SU-DHL-6 (cell line): ENCODE results near the gene SHROOM4.

ENCODE experiments used
- H2AFZ ChIP-seq: fragments of 200-600 bp; sonication (generic); 2 replicates; pipeline ENCODE4 v1.6.1; 2014; ENCODE audit warnings: low read depth, mild to moderate bottlenecking, moderate library complexity, mixed read lengths, antibody characterized with exemption, low read length; ENCODE audit not compliant: severe bottlenecking
- H3F3A ChIP-seq: fragments of 200-600 bp; shearing (Covaris generic); 2 replicates; pipeline ENCODE4 v1.6.0; 2016; ENCODE audit warnings: antibody characterized with exemption, mild to moderate bottlenecking; ENCODE audit not compliant: insufficient read depth
- H3K27ac ChIP-seq: fragments of 200-600 bp; sonication (generic); 2 replicates; pipeline ENCODE4 v1.5.1; 2016; ENCODE audit warnings: low read depth, mild to moderate bottlenecking, low read length, moderate library complexity, mixed read lengths
- H3K27me3 ChIP-seq: fragments of 200-600 bp; sonication (generic), shearing (Covaris generic); 2 replicates; pipeline ENCODE4 v1.6.0; 2014; ENCODE audit warnings: mild to moderate bottlenecking, low read length
- H3K36me3 ChIP-seq: fragments of 200-600 bp; sonication (generic); 2 replicates; pipeline ENCODE4 v1.6.1; 2014; ENCODE audit warnings: mild to moderate bottlenecking, low read length, mixed read lengths
- H3K4me2 ChIP-seq: fragments of 300-600, 200-600 bp; shearing (Covaris generic), sonication (generic); 2 replicates; pipeline ENCODE4 v1.6.0; 2014; ENCODE audit warnings: low read length, low read depth, mild to moderate bottlenecking; ENCODE audit not compliant: poor library complexity, severe bottlenecking
- H3K4me3 ChIP-seq: fragments of 200-600 bp; sonication (generic); 2 replicates; pipeline ENCODE4 v1.5.1; 2014; ENCODE audit warnings: antibody characterized with exemption, low read length, mild to moderate bottlenecking, mixed read lengths; ENCODE audit not compliant: insufficient read depth, poor library complexity, severe bottlenecking
- H3K79me2 ChIP-seq: fragments of 200-600 bp; sonication (generic); 2 replicates; pipeline ENCODE4 v1.6.1; 2014; ENCODE audit warnings: mild to moderate bottlenecking, low read length, moderate library complexity; ENCODE audit not compliant: insufficient read depth
- H3K9ac ChIP-seq: fragments of 200-600 bp; sonication (generic); 2 replicates; pipeline ENCODE4 v1.7.0; 2014; ENCODE audit warnings: mild to moderate bottlenecking, low read length
- H3K9me2 ChIP-seq: fragments of 200-600 bp; sonication (generic); replicated peaks from 2 replicates; pipeline ENCODE4 v1.6.1; 2014; ENCODE audit warnings: low read length; ENCODE audit not compliant: insufficient read depth
- H3K9me3 ChIP-seq: fragments of 200-600 bp; sonication (generic); 2 replicates; pipeline ENCODE4 v1.6.1; 2014; ENCODE audit warnings: low read length, mixed read lengths; ENCODE audit not compliant: insufficient read depth
- H4K20me1 ChIP-seq: fragments of 200-600 bp; sonication (generic); 2 replicates; pipeline ENCODE4 v1.6.1; 2014; ENCODE audit warnings: low read depth, mild to moderate bottlenecking, antibody characterized with exemption, low read length, moderate library complexity, mixed read lengths
- CTCF ChIP-seq: fragments of 200-600 bp; sonication (generic); IDR thresholded peaks from one replicate; pipeline ENCODE4 v1.5.1; 2017; ENCODE audit warnings: antibody characterized with exemption, mild to moderate bottlenecking, low read length, moderate library complexity; ENCODE audit not compliant: insufficient read depth, poor library complexity, severe bottlenecking
- EZH2phosphoT487 ChIP-seq: fragments of 200-600 bp; sonication (generic), shearing (Covaris generic); conservative IDR thresholded peaks from 2 replicates; pipeline ENCODE4 v1.6.1; 2018; ENCODE audit warnings: mild to moderate bottlenecking, antibody characterized with exemption, low read length, moderate library complexity, mixed read lengths

SHROOM4 gene

GRCh38 chrX:50609796-50610195 lies 204.2 kb downstream of the SHROOM4 start:
- Histone ChIP-seq H3K9me3 (no peaks in the 10 kb centered on the region), H3K27me3 (no peaks in the 10 kb centered on the region), H4K20me1 (no peaks in the 10 kb centered on the region), H3K9me2 (no peaks in the 10 kb centered on the region), H3K36me3 (no peaks in the 10 kb centered on the region), H3K4me2 (no peak overlapping the region), H3K79me2 (no peaks in the 10 kb centered on the region), H3K27ac (no peak overlapping the region), H3F3A (no peaks in the 10 kb centered on the region), H3K9ac (no peak overlapping the region), H3K4me3 (no peak overlapping the region), H2AFZ (no peak overlapping the region)
- TF ChIP-seq CTCF, result no peak
- no peak for TF ChIP-seq EZH2phosphoT487

- Histone ChIP-seq H3K9me3 (no peaks in the 10 kb centered on the region), H3K9ac (no peak overlapping the region), H4K20me1 (no peaks in the 10 kb centered on the region), H3F3A (no peaks in the 10 kb centered on the region), H3K79me2 (no peaks in the 10 kb centered on the region), H3K4me2 (no peak overlapping the region), H3K36me3 (no peaks in the 10 kb centered on the region), H3K27ac (no peak overlapping the region), H2AFZ (no peak overlapping the region), H3K4me3 (no peak overlapping the region), H3K9me2 (no peaks in the 10 kb centered on the region), H3K27me3 (no peaks in the 10 kb centered on the region)
- TF ChIP-seq EZH2phosphoT487, result no peak
- no peak for TF ChIP-seq CTCF
These were observed 207.6 kb downstream of the SHROOM4 start for GRCh38 chrX:50606300-50606950.

GRCh38 chrX:50596056-50596455 lies 217.9 kb downstream of the SHROOM4 start:
- Histone ChIP-seq H3F3A (no peaks in the 10 kb centered on the region), H4K20me1 (no peaks in the 10 kb centered on the region), H2AFZ (no peak overlapping the region), H3K9ac (no peak overlapping the region), H3K27ac (no peak overlapping the region), H3K9me3 (no peaks in the 10 kb centered on the region), H3K4me3 (no peak overlapping the region), H3K79me2 (no peaks in the 10 kb centered on the region), H3K36me3 (no peaks in the 10 kb centered on the region), H3K4me2 (no peak overlapping the region), H3K9me2 (no peaks in the 10 kb centered on the region), H3K27me3 (no peaks in the 10 kb centered on the region)
- TF ChIP-seq CTCF (no peak), EZH2phosphoT487 (no peak)
